ENCODE results near the gene ZNF423. TPM values are rescaled to one million over a fixed set of nuclear protein-coding genes. Genes with fewer than 3 reads are reported as not detected.
A peak's percentile ranks its signal among the peaks of the same experiment; 100 is the strongest.

Gene ZNF423
- total RNA-seq, 1 experiment from 2014 or later, result not detected

DNA sequence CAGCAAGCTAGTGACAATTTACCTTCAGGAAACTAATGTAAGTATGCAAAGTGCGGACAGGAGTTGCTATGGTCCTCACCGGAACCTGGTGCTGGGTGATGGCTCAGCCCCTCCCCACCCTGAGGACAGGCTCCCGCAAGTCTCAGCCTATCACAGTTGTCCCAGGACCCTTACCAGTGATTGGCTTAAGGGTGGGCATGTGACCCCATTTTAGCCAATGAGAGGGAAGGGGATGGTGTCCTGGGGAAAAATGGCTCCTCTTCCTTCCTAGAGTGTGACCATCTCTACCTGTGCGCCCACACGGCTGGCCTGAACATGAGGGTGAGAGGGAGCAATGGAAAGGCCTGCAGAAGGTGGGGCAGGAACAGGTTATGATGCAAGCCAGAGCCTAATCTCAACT, 401.9 kb downstream of the ZNF423 start:
- no peaks in the 10 kb centered on the region for H3K79me2 ChIP-seq (ENCODE audit: low read length)
- H3K9me2 ChIP-seq (replicated peaks; ENCODE audit: insufficient read depth, low read length), result no peaks in the 10 kb centered on the region
- no peaks in the 10 kb centered on the region; the same call in 1 of the 2 replicates for H3K27me3 ChIP-seq (ENCODE audit: low read length)
- H3K4me3 ChIP-seq (ENCODE audit: low read length), result no peak overlapping the region
- H3K9me3 ChIP-seq (ENCODE audit: low read length), result no peaks in the 10 kb centered on the region
- H2AFZ ChIP-seq (ENCODE audit: low read length), result no peak overlapping the region
- no peak overlapping the region for H3K4me2 ChIP-seq (ENCODE audit: low read depth, low read length, poor library complexity, severe bottlenecking)
- H3K27ac ChIP-seq (ENCODE audit: low read length), result no peak overlapping the region
- H3K36me3 ChIP-seq (ENCODE audit: insufficient read depth, low read length), result no peaks in the 10 kb centered on the region
- no peaks in the 10 kb centered on the region for H3K4me1 ChIP-seq (ENCODE audit: low read length)
- H3K9ac ChIP-seq (ENCODE audit: low read length), result no peak overlapping the region
- DNase-seq, result no peak
- no peaks in the 10 kb centered on the region for H4K20me1 ChIP-seq (ENCODE audit: insufficient read depth, low read depth, low read length)

DNA sequence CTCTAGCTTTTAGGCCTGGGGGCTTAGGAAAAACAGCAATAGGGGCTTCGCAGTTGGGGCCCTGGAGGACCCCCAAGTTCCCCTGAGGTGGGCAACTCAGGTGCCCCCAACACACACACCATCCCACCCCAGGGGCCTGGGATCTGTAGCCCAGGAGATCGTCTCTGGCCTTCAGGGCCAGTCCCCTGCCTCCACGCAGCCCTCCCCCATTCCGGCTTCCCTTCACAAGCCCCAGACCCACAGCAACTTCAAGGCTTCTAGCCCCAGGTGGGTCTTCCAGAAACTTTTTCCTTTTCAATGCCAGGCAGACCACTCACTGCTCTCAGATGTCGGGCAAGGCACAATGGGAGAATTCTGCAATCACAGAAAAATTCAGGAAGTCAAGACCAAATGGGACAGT, 402.9 kb downstream of the ZNF423 start:
- Histone ChIP-seq H3K9me3 (ENCODE audit: low read length) (no peaks in the 10 kb centered on the region), H3K9ac (ENCODE audit: low read length) (no peak overlapping the region), H3K36me3 (ENCODE audit: insufficient read depth, low read length) (no peaks in the 10 kb centered on the region), H3K9me2 (replicated peaks; ENCODE audit: insufficient read depth, low read length) (no peaks in the 10 kb centered on the region), H3K79me2 (ENCODE audit: low read length) (no peaks in the 10 kb centered on the region), H3K4me1 (ENCODE audit: low read length) (no peaks in the 10 kb centered on the region), H2AFZ (ENCODE audit: low read length) (no peak overlapping the region), H3K4me2 (ENCODE audit: low read depth, low read length, poor library complexity, severe bottlenecking) (no peak overlapping the region), H4K20me1 (ENCODE audit: insufficient read depth, low read depth, low read length) (no peaks in the 10 kb centered on the region), H3K4me3 (ENCODE audit: low read length) (no peak overlapping the region), H3K27ac (ENCODE audit: low read length) (no peak overlapping the region), H3K27me3 (ENCODE audit: low read length) (no peaks in the 10 kb centered on the region; the same call in 1 of the 2 replicates)
- DNase-seq, result no peak

DNA sequence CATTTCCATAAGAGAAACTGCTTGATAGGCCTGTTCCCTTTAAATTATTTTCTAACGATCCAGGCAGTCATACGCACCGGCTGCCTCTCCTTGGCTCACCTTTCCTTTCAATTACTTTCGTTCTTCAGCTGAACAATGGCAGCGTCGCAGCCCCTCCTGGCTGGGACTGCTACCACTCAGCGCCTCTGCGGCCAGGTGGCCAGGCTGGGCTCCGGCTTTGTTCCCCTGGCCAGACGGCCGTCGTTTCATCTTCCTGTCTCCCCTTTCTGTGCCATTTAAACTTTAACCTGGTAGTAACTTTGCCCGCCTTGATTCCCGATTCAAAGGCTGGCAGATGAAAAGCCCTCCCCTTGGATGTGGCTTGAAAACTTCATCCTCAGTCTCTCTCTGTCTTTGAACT, 403.3 kb downstream of the ZNF423 start:
- H3K9me3 ChIP-seq (ENCODE audit: low read length), result no peaks in the 10 kb centered on the region
- no peak overlapping the region for H3K9ac ChIP-seq (ENCODE audit: low read length)
- H3K36me3 ChIP-seq (ENCODE audit: insufficient read depth, low read length), result no peaks in the 10 kb centered on the region
- H3K4me3 ChIP-seq (ENCODE audit: low read length), result no peak overlapping the region
- no peak overlapping the region for H3K4me2 ChIP-seq (ENCODE audit: low read depth, low read length, poor library complexity, severe bottlenecking)
- H4K20me1 ChIP-seq (ENCODE audit: insufficient read depth, low read depth, low read length), result no peaks in the 10 kb centered on the region
- no peaks in the 10 kb centered on the region for H3K79me2 ChIP-seq (ENCODE audit: low read length)
- no peaks in the 10 kb centered on the region for H3K9me2 ChIP-seq (replicated peaks; ENCODE audit: insufficient read depth, low read length)
- H2AFZ ChIP-seq (ENCODE audit: low read length), result no peak overlapping the region
- DNase-seq, result no peak
- no peak overlapping the region for H3K27ac ChIP-seq (ENCODE audit: low read length)
- H3K4me1 ChIP-seq (ENCODE audit: low read length), result no peaks in the 10 kb centered on the region
- no peaks in the 10 kb centered on the region; the same call in 1 of the 2 replicates for H3K27me3 ChIP-seq (ENCODE audit: low read length)

DNA sequence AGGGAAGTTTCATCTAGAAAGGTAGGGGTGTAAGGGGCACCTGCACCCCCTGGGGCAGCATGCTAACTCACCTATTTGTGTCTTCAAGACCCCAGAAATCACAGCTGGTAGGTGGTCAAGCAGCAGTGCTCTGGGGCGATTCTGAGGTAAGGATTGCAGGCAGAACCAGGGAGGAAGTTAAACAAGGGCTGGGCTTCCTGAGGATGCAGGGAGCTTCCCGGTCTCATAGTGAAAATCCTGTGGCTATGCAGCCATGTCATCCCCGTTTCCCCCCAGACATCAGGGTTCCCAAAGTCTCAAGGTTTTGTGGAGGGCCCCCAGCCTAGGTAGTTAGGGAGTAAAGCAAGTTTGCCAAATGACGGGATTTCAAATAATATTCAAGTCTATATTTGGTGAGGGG, 403.8 kb downstream of the ZNF423 start:
- H3K4me1 ChIP-seq (ENCODE audit: low read length), result no peaks in the 10 kb centered on the region
- H4K20me1 ChIP-seq (ENCODE audit: insufficient read depth, low read depth, low read length), result no peaks in the 10 kb centered on the region
- no peak overlapping the region for H3K4me3 ChIP-seq (ENCODE audit: low read length)
- H3K4me2 ChIP-seq (ENCODE audit: low read depth, low read length, poor library complexity, severe bottlenecking), result no peak overlapping the region
- no peak overlapping the region for H3K9ac ChIP-seq (ENCODE audit: low read length)
- H3K9me3 ChIP-seq (ENCODE audit: low read length), result no peaks in the 10 kb centered on the region
- no peak for DNase-seq
- no peak overlapping the region for H2AFZ ChIP-seq (ENCODE audit: low read length)
- H3K27ac ChIP-seq (ENCODE audit: low read length), result no peak overlapping the region
- no peaks in the 10 kb centered on the region for H3K9me2 ChIP-seq (replicated peaks; ENCODE audit: insufficient read depth, low read length)
- H3K27me3 ChIP-seq (ENCODE audit: low read length), result no peaks in the 10 kb centered on the region; the same call in 1 of the 2 replicates
- no peaks in the 10 kb centered on the region for H3K36me3 ChIP-seq (ENCODE audit: insufficient read depth, low read length)
- no peaks in the 10 kb centered on the region for H3K79me2 ChIP-seq (ENCODE audit: low read length)

DNA sequence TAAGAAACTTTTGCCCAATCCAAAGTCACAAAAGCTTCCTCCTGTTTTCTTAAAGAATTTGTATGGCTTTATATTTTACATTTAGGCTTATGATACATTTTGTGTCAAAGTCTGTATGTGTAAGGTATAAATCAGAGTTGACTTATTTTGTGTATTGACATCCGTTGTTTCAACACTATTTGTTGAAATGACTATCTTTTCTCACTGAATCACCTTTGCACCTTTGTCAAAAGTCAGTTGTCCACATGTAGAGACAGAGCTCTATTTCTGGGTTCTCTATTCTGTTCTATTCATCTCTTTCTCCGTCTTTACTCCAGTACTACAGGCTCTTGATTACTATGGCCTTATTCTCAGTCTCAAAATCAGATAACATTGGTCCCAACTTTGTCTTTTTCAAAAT, 409.1 kb downstream of the ZNF423 start:
- no peaks in the 10 kb centered on the region for H3K9me3 ChIP-seq (ENCODE audit: low read length)
- H4K20me1 ChIP-seq (ENCODE audit: insufficient read depth, low read depth, low read length), result no peaks in the 10 kb centered on the region
- H3K9me2 ChIP-seq (replicated peaks; ENCODE audit: insufficient read depth, low read length), result no peaks in the 10 kb centered on the region
- DNase-seq, result no peak
- peaks cover 5% of the 10 kb centered on the region for H3K4me1 ChIP-seq (ENCODE audit: low read length)
- no peaks in the 10 kb centered on the region for H3K79me2 ChIP-seq (ENCODE audit: low read length)
- H3K9ac ChIP-seq (ENCODE audit: low read length), result no peak overlapping the region
- H2AFZ ChIP-seq (ENCODE audit: low read length), result no peak overlapping the region
- no peak overlapping the region for H3K4me3 ChIP-seq (ENCODE audit: low read length)
- H3K27me3 ChIP-seq (ENCODE audit: low read length), result no peaks in the 10 kb centered on the region
- H3K36me3 ChIP-seq (ENCODE audit: insufficient read depth, low read length), result no peaks in the 10 kb centered on the region
- H3K4me2 ChIP-seq (ENCODE audit: low read depth, low read length, poor library complexity, severe bottlenecking), result no peak overlapping the region
- H3K27ac ChIP-seq (ENCODE audit: low read length), result no peak overlapping the region

DNA sequence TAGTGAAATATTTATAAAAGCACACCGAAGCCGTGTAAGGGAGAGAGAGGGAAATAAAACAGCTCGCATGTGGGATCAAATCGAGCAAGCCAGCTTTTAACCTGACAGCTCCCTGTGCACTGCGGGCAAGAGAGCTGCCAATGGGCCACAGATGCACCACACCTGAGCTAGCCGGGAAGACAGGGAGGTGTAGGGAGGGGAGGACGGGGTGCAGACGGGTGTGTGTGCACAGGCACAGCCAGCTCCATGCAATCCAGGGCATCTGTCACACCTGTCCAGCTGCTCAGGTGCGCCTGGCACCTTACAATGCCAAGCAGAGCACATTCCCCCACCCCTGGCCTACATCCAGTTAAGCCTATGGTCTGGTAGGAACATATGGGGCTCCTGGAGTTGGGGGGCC, 412.3 kb downstream of the ZNF423 start:
- no peak overlapping the region for H3K4me2 ChIP-seq (ENCODE audit: low read depth, low read length, poor library complexity, severe bottlenecking)
- no peak overlapping the region for H3K9ac ChIP-seq (ENCODE audit: low read length)
- no peak overlapping the region for H3K4me3 ChIP-seq (ENCODE audit: low read length)
- no peaks in the 10 kb centered on the region for H3K79me2 ChIP-seq (ENCODE audit: low read length)
- no peaks in the 10 kb centered on the region for H3K27me3 ChIP-seq (ENCODE audit: low read length)
- peaks cover 18% of the 10 kb centered on the region for H3K4me1 ChIP-seq (ENCODE audit: low read length)
- H3K36me3 ChIP-seq (ENCODE audit: insufficient read depth, low read length), result no peaks in the 10 kb centered on the region
- H4K20me1 ChIP-seq (ENCODE audit: insufficient read depth, low read depth, low read length), result no peaks in the 10 kb centered on the region
- H3K9me2 ChIP-seq (replicated peaks; ENCODE audit: insufficient read depth, low read length), result no peaks in the 10 kb centered on the region
- no peaks in the 10 kb centered on the region for H3K9me3 ChIP-seq (ENCODE audit: low read length)
- H3K27ac ChIP-seq (ENCODE audit: low read length), result no peak overlapping the region
- DNase-seq, result no peak
- H2AFZ ChIP-seq (ENCODE audit: low read length), result no peak overlapping the region

DNA sequence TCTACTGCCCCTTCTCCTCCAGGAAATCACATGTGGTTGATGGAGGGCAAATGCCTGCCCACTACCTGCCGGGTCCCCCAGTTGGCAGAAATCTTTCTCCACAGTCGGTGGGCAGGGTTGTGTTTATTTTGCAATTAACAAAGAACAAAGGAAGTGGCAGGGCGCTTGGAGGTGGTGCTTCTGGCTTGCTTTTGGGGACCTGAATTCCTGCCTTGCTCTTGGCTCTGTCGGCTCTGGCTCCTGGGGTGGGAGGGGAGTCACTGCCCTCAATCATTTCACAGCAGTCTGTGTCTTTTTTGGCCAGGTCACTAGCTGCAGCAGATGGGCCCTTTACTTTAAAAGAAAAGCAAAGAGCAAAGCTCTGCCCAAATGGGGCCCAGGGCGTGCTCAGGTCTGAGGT, 413.1 kb downstream of the ZNF423 start:
- no peak overlapping the region for H3K4me3 ChIP-seq (ENCODE audit: low read length)
- H3K9ac ChIP-seq (ENCODE audit: low read length), result no peak overlapping the region
- H3K9me3 ChIP-seq (ENCODE audit: low read length), result no peaks in the 10 kb centered on the region
- H3K27me3 ChIP-seq (ENCODE audit: low read length), result no peaks in the 10 kb centered on the region
- H4K20me1 ChIP-seq (ENCODE audit: insufficient read depth, low read depth, low read length), result no peaks in the 10 kb centered on the region
- H3K36me3 ChIP-seq (ENCODE audit: insufficient read depth, low read length), result no peaks in the 10 kb centered on the region
- no peak overlapping the region for H2AFZ ChIP-seq (ENCODE audit: low read length)
- no peak overlapping the region for H3K27ac ChIP-seq (ENCODE audit: low read length)
- no peak overlapping the region for H3K4me2 ChIP-seq (ENCODE audit: low read depth, low read length, poor library complexity, severe bottlenecking)
- DNase-seq, result no peak
- H3K79me2 ChIP-seq (ENCODE audit: low read length), result no peaks in the 10 kb centered on the region
- H3K9me2 ChIP-seq (replicated peaks; ENCODE audit: insufficient read depth, low read length), result no peaks in the 10 kb centered on the region
- H3K4me1 ChIP-seq (ENCODE audit: low read length), result peaks cover 18% of the 10 kb centered on the region

DNA sequence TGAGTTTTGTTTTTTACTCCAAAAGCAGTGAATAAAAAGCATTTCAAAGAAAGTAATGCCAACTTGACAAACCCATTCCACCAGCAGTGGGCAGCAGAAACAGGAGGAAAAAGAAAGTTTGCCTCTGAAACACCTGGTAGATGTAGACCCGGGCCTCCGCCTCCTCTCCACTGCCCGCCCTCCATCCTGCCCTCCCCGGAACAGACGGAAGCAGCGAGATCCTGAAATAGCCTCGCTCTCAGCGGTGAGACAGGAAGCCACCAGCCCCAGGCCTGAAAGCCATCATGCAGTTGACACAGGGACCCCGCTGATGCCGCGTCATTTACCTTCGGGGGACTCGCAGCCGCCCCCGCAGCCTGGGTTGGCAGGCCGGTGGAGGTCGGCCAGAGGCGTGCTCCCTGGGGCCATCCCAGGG, 414.5 kb downstream of the ZNF423 start:
- Histone ChIP-seq H3K27ac (ENCODE audit: low read length) (no peak overlapping the region), H3K9me2 (replicated peaks; ENCODE audit: insufficient read depth, low read length) (no peaks in the 10 kb centered on the region), H3K4me2 (ENCODE audit: low read depth, low read length, poor library complexity, severe bottlenecking) (peak overlapping the region; percentile 34), H3K9ac (ENCODE audit: low read length) (peak overlapping the region; percentile 32), H3K36me3 (ENCODE audit: insufficient read depth, low read length) (no peaks in the 10 kb centered on the region), H4K20me1 (ENCODE audit: insufficient read depth, low read depth, low read length) (no peaks in the 10 kb centered on the region), H3K27me3 (ENCODE audit: low read length) (no peaks in the 10 kb centered on the region), H3K79me2 (ENCODE audit: low read length) (no peaks in the 10 kb centered on the region), H3K4me1 (ENCODE audit: low read length) (peaks cover 18% of the 10 kb centered on the region), H3K4me3 (ENCODE audit: low read length) (peak overlapping the region; percentile 29; the same call in 1 of the 2 replicates), H2AFZ (ENCODE audit: low read length) (no peak overlapping the region), H3K9me3 (ENCODE audit: low read length) (no peaks in the 10 kb centered on the region)
- peak; percentile 78 for DNase-seq
